Transverse colon (tissue), 4 donors: Measurements from ENCODE around the gene MYH15. TPM values are rescaled to one million over a fixed set of nuclear protein-coding genes. Genes with fewer than 3 reads are reported as not detected.

Experiments
- DNase-seq: peaks from one replicate; pipeline ENCODE4 v3.0.0-alpha.2; 2019
- H3K27ac ChIP-seq, 4 donors: fragments of 200-600 bp; sonication (generic); 2 replicates each; pipeline ENCODE4 v1.5.1; 2016 to 2018; ENCODE audit warnings: inconsistent platforms in 4 of 4
- H3K27me3 ChIP-seq: fragments of 200-600 bp; sonication (generic); 2 replicates; pipeline ENCODE4 v1.5.1; 2017; ENCODE audit warnings: inconsistent platforms
- H3K36me3 ChIP-seq, 4 donors: fragments of 200-600 bp; sonication (generic); 2 replicates each; pipeline ENCODE4 v1.5.1; 2017 to 2019; ENCODE audit warnings: inconsistent platforms in 4 of 4
- H3K4me1 ChIP-seq, 4 donors: fragments of 200-600 bp; sonication (generic); 2 replicates each; pipeline ENCODE4 v1.5.1; 2017 to 2020; ENCODE audit warnings: inconsistent platforms in 4 of 4
- H3K4me3 ChIP-seq, 4 donors: fragments of 200-600 bp; sonication (generic); 1 replicate in 1 of 4; 2 replicates in 3 of 4; pipeline versions ENCODE4 v1.5.1 to v1.6.1; 2017 to 2019; ENCODE audit warnings: inconsistent platforms in 4 of 4
- H3K9me3 ChIP-seq, 2 donors: fragments of 200-600 bp; sonication (generic); 2 replicates each; pipeline ENCODE4 v1.5.1; 2017 to 2019; ENCODE audit warnings: inconsistent platforms in 2 of 2
- EP300 ChIP-seq: sonication (generic); formaldehyde crosslinking; IDR thresholded peaks from one replicate; pipeline ENCODE4 v1.6.1; 2017; ENCODE audit warnings: antibody characterized with exemption, low read depth
- POLR2A ChIP-seq: fragments of 450-650 bp; IDR thresholded peaks from one replicate; pipeline ENCODE4 v1.6.1; 2016; ENCODE audit warnings: antibody characterized with exemption, mild to moderate bottlenecking, moderate library complexity
- POLR2AphosphoS5 ChIP-seq, 3 donors: sonication (generic); formaldehyde crosslinking; IDR thresholded peaks; one replicate each; pipeline ENCODE4 v1.6.1; 2016; ENCODE audit warnings: antibody characterized with exemption in 3 of 3
- WGBS, 2 donors: methylation state at CpG; one replicate each; pipeline ENCODE4 v1.1.5; 2018; ENCODE audit warnings: low coverage in 1 of 2; 5-methylcytosine and 5-hydroxymethylcytosine counted together
- in situ Hi-C, 4 donors: fragments of 200-750 bp; cut with MboI; loops; one replicate each; pipeline versions ENCODE4 v1.15.0 to v1.15.1; 2017; ENCODE audit warnings: low sequenced_read_pairs in 3 of 4, low pct_ligation_motif_present in 1 of 4, low pct_unique_long_range_greater_than_20kb in 1 of 4
- intact Hi-C: fragments of 100-400 bp; cut with DNase I; formaldehyde crosslinking; loops from one replicate; pipeline ENCODE4 v1.15.1; 2023; ENCODE audit warnings: low total_unique reads
- total RNA-seq, 4 donors: library from RNA; depleted of rRNA; stranded (reverse); fragments of >200 nt; gene quantifications; one replicate each; pipeline ENCODE4 v1.1.0, GENCODE V29; 2016
- TF ChIP-seq, protein P1 (sequence below), 5 experiments: fragments of 200-600 bp in 3 of 5; fragments of 450-650 bp in 2 of 5; sonication (generic) in 3 of 5; IDR thresholded peaks; 1 replicate in 2 of 5; 2 replicates in 3 of 5; pipeline ENCODE4 v1.5.1; 2016 to 2017; ENCODE audit warnings: antibody characterized with exemption in 5 of 5, inconsistent platforms in 3 of 5, mild to moderate bottlenecking in 2 of 5, moderate library complexity in 1 of 5

The MYH15 gene
- total RNA-seq: under 1 TPM in 2 of 4 donors, not detected in 2; 0.16 to 0.41 TPM

DNA sequence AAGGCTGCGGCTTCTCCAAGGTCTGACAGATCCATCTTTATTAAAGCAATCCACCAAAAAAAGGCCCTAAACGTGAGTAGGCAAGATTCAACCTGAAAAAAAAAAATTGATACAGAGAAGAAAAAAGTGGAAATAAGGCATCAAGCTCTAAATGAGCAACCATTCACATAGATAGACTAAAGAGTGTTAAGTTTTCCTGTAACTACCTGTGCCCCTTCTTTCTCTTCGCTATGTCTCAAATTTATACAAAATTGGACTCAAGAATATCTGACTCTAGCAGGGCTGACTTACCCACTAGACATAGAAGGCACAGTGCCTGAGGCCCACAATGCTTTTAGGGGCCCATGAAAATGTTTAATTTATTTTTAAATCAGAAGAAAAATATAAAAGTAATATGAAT, at the start of gene MYH15:
MYH15 (minus strand) TSS at position 101 of the 400 bp plus-strand sequence; CDS start at position 35, 66 bp downstream.
- Histone ChIP-seq H3K9me3 (no peaks in the 10 kb centered on the region), H3K27me3 (no peaks in the 10 kb centered on the region), H3K4me1 (no peaks in the 10 kb centered on the region), H3K27ac (no peak within 1 kb of the TSS), H3K4me3 (no peak within 1 kb of the TSS), H3K36me3 (no peaks in the 10 kb centered on the region)
- intact Hi-C loops: no loop called here
- in situ Hi-C loops: no loop called here
- TF ChIP-seq POLR2AphosphoS5 (IDR thresholded peaks at IDR 0.05) (no peak), EP300 (no peak), POLR2A (no peak)
- TF ChIP-seq, protein P1, sequence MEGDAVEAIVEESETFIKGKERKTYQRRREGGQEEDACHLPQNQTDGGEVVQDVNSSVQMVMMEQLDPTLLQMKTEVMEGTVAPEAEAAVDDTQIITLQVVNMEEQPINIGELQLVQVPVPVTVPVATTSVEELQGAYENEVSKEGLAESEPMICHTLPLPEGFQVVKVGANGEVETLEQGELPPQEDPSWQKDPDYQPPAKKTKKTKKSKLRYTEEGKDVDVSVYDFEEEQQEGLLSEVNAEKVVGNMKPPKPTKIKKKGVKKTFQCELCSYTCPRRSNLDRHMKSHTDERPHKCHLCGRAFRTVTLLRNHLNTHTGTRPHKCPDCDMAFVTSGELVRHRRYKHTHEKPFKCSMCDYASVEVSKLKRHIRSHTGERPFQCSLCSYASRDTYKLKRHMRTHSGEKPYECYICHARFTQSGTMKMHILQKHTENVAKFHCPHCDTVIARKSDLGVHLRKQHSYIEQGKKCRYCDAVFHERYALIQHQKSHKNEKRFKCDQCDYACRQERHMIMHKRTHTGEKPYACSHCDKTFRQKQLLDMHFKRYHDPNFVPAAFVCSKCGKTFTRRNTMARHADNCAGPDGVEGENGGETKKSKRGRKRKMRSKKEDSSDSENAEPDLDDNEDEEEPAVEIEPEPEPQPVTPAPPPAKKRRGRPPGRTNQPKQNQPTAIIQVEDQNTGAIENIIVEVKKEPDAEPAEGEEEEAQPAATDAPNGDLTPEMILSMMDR (IDR thresholded peaks at IDR 0.05): no peak
- DNase-seq: no peak
- WGBS, 2 donors: 79 to 93% methylated on average over 3 of the region's 3 CpGs

DNA sequence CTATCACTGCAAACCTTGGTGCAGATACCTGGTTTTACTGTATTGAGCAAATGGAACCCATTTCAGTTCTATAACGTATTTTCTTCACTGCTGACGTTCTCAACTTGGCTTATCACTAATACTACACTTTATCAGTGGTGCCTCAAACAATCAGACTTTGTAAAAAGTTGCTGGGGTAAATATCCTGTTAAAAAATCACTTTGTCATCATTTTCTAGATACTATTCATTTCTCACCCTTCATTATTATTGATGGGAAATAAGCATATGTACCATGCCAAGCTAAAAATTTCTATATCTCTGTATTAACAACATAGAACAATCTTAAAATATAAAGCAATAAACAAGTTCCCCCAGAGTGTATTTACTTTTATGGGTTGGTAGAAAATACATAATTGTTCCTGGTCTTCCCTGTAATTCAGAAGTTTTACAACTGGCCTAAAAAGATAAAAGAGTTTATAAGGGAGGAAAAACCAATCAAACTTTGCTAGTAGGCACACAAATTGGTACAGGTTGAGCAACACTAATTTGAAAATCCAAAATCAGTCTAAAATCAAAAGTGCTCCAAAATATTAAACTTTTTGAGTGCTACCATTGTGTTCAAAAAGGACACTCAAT, 45.7 kb upstream of the MYH15 start:
- H3K27me3 ChIP-seq: no peaks in the 10 kb centered on the region
- H3K9me3 ChIP-seq: no peaks in the 10 kb centered on the region
- in situ Hi-C loops: loop anchor here in 1 of 4 donors (10.0 kb wide), 1 partner anchor 61 kb away; no protein-coding TSS in a partner anchor
- TF ChIP-seq POLR2AphosphoS5 (IDR thresholded peaks at IDR 0.05): no peak
- TF ChIP-seq EP300: no peak
- TF ChIP-seq, protein P1 (IDR thresholded peaks at IDR 0.05): no peak
- no peak for TF ChIP-seq POLR2A
- no peaks in the 10 kb centered on the region for H3K36me3 ChIP-seq
- DNase-seq: no peak
- H3K4me1 ChIP-seq: peaks cover 0 to 38% (median 22%) of the 10 kb centered on the region in 4 donors
- peak overlapping the region in 3 of 4 donors; percentile 8 to 64 (median 53) for H3K27ac ChIP-seq
- WGBS, 2 donors: 57 to 67% methylated on average over 2 of the region's 2 CpGs
- H3K4me3 ChIP-seq: peak overlapping the region in 1 of 4 donors; percentile 5
- intact Hi-C loops: no loop called here

DNA sequence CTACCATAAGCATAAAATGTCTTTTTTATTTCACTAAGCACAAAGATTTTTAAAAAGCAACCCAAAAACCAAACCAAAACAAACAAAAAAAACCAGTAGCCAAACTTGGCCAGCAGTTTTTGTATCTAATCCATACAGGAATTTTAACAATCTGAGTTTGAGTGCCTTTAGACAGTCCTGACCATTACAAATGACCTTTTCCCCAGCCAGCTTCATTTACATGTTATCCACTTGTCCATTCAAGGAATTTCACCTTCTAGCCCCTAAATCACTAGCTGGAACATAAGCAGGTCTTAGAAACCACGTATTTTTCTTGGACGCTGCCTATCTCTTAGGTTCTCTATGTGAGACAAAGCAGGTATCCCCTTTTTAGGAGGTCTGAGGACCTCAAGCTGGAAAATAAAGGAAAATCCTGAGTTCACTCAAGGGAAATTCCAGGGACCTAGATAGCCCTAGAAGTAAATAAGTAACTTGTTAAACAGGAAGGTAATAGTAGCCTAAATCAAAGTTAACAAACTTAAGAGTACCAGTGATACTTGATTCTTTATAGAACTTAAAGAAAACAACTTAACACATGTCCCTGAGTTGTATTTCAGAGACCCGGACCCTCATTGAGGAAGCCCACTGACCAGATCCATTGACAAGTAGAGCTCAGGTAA, 44.6 kb upstream of the MYH15 start:
- Histone ChIP-seq H3K4me3 (peak overlapping the region in 1 of 4 donors; percentile 5), H3K36me3 (no peaks in the 10 kb centered on the region), H3K9me3 (no peaks in the 10 kb centered on the region), H3K27me3 (no peaks in the 10 kb centered on the region), H3K4me1 (peaks cover 0 to 38% (median 22%) of the 10 kb centered on the region in 4 donors), H3K27ac (peak overlapping the region; percentile 8 to 64 (median 53))
- TF ChIP-seq, protein P1 (IDR thresholded peaks at IDR 0.05): no peak
- TF ChIP-seq POLR2A (no peak), EP300 (no peak), POLR2AphosphoS5 (IDR thresholded peaks at IDR 0.05) (no peak)
- DNase-seq: no peak
- intact Hi-C loops: loop anchor here (5.0 kb wide), 1 partner anchor 63 kb away; no protein-coding TSS in a partner anchor
- WGBS, 2 donors: 43% methylated on average over 3 of the region's 3 CpGs
- in situ Hi-C loops: loop anchor here in 3 of 4 donors (5.0 to 10.0 kb wide), 2 partner anchors 60 to 63 kb away; no protein-coding TSS in a partner anchor

DNA sequence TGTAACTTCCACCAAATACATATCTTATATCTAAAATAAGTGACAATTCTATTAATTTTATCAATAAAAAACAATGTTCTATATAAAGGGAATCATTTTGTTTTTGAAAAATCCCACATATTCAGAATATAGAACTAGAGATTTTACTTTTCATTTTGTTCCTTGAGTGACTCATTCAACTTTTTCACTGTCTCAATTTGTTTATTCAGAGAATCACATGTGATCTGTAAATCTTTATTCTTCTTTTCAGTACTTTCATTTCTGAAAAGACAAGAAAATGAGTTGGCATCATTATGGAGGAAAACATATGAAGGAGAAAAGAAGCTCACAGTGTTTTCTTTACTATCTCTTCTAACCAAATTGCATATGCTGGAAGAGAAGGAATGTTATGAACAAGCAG, 43.8 kb upstream of the MYH15 start:
- Histone ChIP-seq H3K4me1 (peaks cover 0 to 38% (median 22%) of the 10 kb centered on the region in 4 donors), H3K36me3 (no peaks in the 10 kb centered on the region), H3K27me3 (no peaks in the 10 kb centered on the region), H3K9me3 (no peaks in the 10 kb centered on the region), H3K27ac (peak overlapping the region in 2 of 4 donors; percentile 8 to 53), H3K4me3 (no peak overlapping the region)
- intact Hi-C loops: loop anchor here (5.0 kb wide), 1 partner anchor 62 kb away; no protein-coding TSS in a partner anchor
- TF ChIP-seq, protein P1 (IDR thresholded peaks at IDR 0.05): no peak
- TF ChIP-seq POLR2A (no peak), POLR2AphosphoS5 (IDR thresholded peaks at IDR 0.05) (no peak), EP300 (no peak)
- DNase-seq: no peak
- in situ Hi-C loops: loop anchor here in 3 of 4 donors (5.0 to 10.0 kb wide), 2 partner anchors 59 to 62 kb away; no protein-coding TSS in a partner anchor
